ENCODE measurements around the gene TSSK6. TPM values are rescaled to one million over a fixed set of nuclear protein-coding genes. Genes with fewer than 3 reads are reported as not detected.

TSSK6 gene
- total RNA-seq, 1 experiment from 2014 or later, result 4.7 TPM

- no peak for TF ChIP-seq ATF6 (CRISPR knock-in tag; IDR thresholded peaks at IDR 0.05)
- TF ChIP-seq CBFB (CRISPR knock-in tag; IDR thresholded peaks at IDR 0.05; ENCODE audit: low read depth), result no peak
- TF ChIP-seq FOXP4 (CRISPR knock-in tag; IDR thresholded peaks at IDR 0.05), result 0 out of 2 replicates have a peak, but pooled peaks have one; percentile 42
- no peak for TF ChIP-seq JAZF1 (CRISPR knock-in tag; IDR thresholded peaks at IDR 0.05)
- TF ChIP-seq ETV6 (CRISPR knock-in tag; IDR thresholded peaks at IDR 0.05), result peak; percentile 69
- TF ChIP-seq SP1 (CRISPR knock-in tag; conservative IDR thresholded peaks at IDR 0.05), result peak; percentile 55; the same call in 1 of the 2 replicates
- no peak for TF ChIP-seq E2F4 (CRISPR knock-in tag; IDR thresholded peaks at IDR 0.05; ENCODE audit: borderline replicate concordance, low read depth)
- no peak for TF ChIP-seq AFF4 (CRISPR knock-in tag; IDR thresholded peaks at IDR 0.05; ENCODE audit: borderline replicate concordance)
- TF ChIP-seq FOXP1 (CRISPR knock-in tag; IDR thresholded peaks at IDR 0.05; ENCODE audit: borderline replicate concordance), result no peak
- no peak for TF ChIP-seq ZNF423 (CRISPR knock-in tag; IDR thresholded peaks at IDR 0.05)
These were observed 16.8 kb upstream of the TSSK6 start (continued) for GRCh38 chr19:19531951-19532805.

GRCh38 chr19:19530889-19531288 lies 15.5 kb upstream of the TSSK6 start:
- H3K27me3 Mint-ChIP-seq (ENCODE audit: low read depth), result no peaks in the 10 kb centered on the region; the same call in 1 of the 2 replicates
- ChIA-PET POLR2A (no interaction called here), CTCF (interaction anchor here (0.5 to 14.4 kb wide), 10 partner anchors 10 to 594 kb away, joined by 3 to 408 read pairs (median 6); partner anchors contain the start of genes GATAD2A, GMIP and PBX4)
- H3K36me3 Mint-ChIP-seq, result peaks cover 3% of the 10 kb centered on the region; the same call in 1 of the 2 replicates
- TF ChIP-seq ZSCAN18 (CRISPR knock-in tag; IDR thresholded peaks at IDR 0.05), result no peak
- ATAC-seq (no peak), DNase-seq (ENCODE audit: low spot score) (no peak)
- peaks cover 21% of the 10 kb centered on the region for H3K4me1 Mint-ChIP-seq
- H3K27ac Mint-ChIP-seq, result no peak overlapping the region
- H3K4me3 Mint-ChIP-seq, result no peak overlapping the region
- no peaks in the 10 kb centered on the region for H3K9me3 Mint-ChIP-seq
